GM23338 (cell line): ENCODE data around the gene RETNLB. TPM values are rescaled to one million over a fixed set of nuclear protein-coding genes. Genes with fewer than 3 reads are reported as not detected.

Source experiments
- ATAC-seq: fragments of 200-7000 bp; cut with Tn5 transposase; 3 replicates; pipeline ENCODE4 v1.9.1; 2020
- DNase-seq: peaks from one replicate; pipeline ENCODE4 v3.0.0-alpha.2; 2015; ENCODE audit warnings: low spot score
- H2AFZ ChIP-seq: fragments of 200-600 bp; sonication (generic); 2 replicates; pipeline ENCODE4 v1.8.0; 2016; ENCODE audit warnings: antibody characterized with exemption, mild to moderate bottlenecking, moderate library complexity
- H3F3A ChIP-seq: fragments of 200-600 bp; sonication (generic); replicated peaks from 2 replicates; pipeline ENCODE4 v1.8.0; 2017; ENCODE audit warnings: antibody characterized with exemption, mixed run types, low read depth
- H3K27ac ChIP-seq: fragments of 200-600 bp; sonication (generic); 2 replicates; pipeline ENCODE4 v1.6.1; 2016; ENCODE audit warnings: low read depth
- H3K27me3 ChIP-seq: fragments of 200-600 bp; sonication (generic); 2 replicates; pipeline ENCODE4 v1.8.0; 2016; ENCODE audit warnings: mild to moderate bottlenecking, mixed run types, moderate library complexity; ENCODE audit not compliant: insufficient read depth
- H3K36me3 ChIP-seq: fragments of 200-600 bp; sonication (generic); 2 replicates; pipeline ENCODE4 v1.8.0; 2016; ENCODE audit warnings: mild to moderate bottlenecking; ENCODE audit not compliant: insufficient read depth
- H3K4me1 ChIP-seq: fragments of 200-600 bp; sonication (generic); 2 replicates; pipeline ENCODE4 v1.8.0; 2016; ENCODE audit warnings: mild to moderate bottlenecking, moderate library complexity; ENCODE audit not compliant: insufficient read depth
- H3K4me2 ChIP-seq: fragments of 200-600 bp; sonication (generic); 2 replicates; pipeline ENCODE4 v1.7.1; 2017; ENCODE audit warnings: mixed run types
- H3K4me3 ChIP-seq: fragments of 200-600 bp; sonication (generic); 2 replicates; pipeline ENCODE4 v1.6.1; 2016; ENCODE audit warnings: mixed run types
- H3K79me2 ChIP-seq: fragments of 200-600 bp; sonication (generic); replicated peaks from 2 replicates; pipeline ENCODE4 v1.8.0; 2017; ENCODE audit warnings: mild to moderate bottlenecking; ENCODE audit not compliant: insufficient read depth
- H3K9me2 ChIP-seq: fragments of 200-600 bp; sonication (generic); 2 replicates; pipeline ENCODE4 v1.8.0; 2017; ENCODE audit not compliant: insufficient read depth
- H4K20me1 ChIP-seq: fragments of 200-600 bp; sonication (generic); replicated peaks from 2 replicates; pipeline ENCODE4 v1.8.0; 2017; ENCODE audit warnings: mild to moderate bottlenecking; ENCODE audit not compliant: insufficient read depth
- H3K27ac Mint-ChIP-seq: 2 replicates; pipeline ENCODE4 v1.8.0; 2020; ENCODE audit warnings: inconsistent platforms, mild to moderate bottlenecking, moderate library complexity, mixed read lengths
- H3K27me3 Mint-ChIP-seq: 3 replicates; pipeline ENCODE4 v1.8.0; 2022; ENCODE audit warnings: low read depth, mild to moderate bottlenecking, moderate library complexity, mixed read lengths, inconsistent platforms; ENCODE audit not compliant: insufficient read depth, poor library complexity
- H3K36me3 Mint-ChIP-seq: 3 replicates; pipeline ENCODE4 v1.8.0; 2021; ENCODE audit warnings: low read depth, mild to moderate bottlenecking, inconsistent platforms, moderate library complexity, mixed read lengths
- H3K4me1 Mint-ChIP-seq: 3 replicates; pipeline ENCODE4 v1.8.0; 2020; ENCODE audit warnings: mild to moderate bottlenecking, inconsistent platforms, mixed read lengths
- H3K4me3 Mint-ChIP-seq: 3 replicates; pipeline ENCODE4 v1.8.0; 2021; ENCODE audit warnings: moderate library complexity, mild to moderate bottlenecking, inconsistent platforms, mixed read lengths
- H3K9me3 Mint-ChIP-seq: 3 replicates; pipeline ENCODE4 v1.8.0; 2020; ENCODE audit warnings: moderate library complexity, mild to moderate bottlenecking, inconsistent platforms, mixed read lengths
- CREB1 ChIP-seq: fragments of 250-450 bp; sonication (Bioruptor Pico); IDR thresholded peaks from 2 replicates; pipeline ENCODE4 v1.5.0; 2020; ENCODE audit warnings: low read depth, mild to moderate bottlenecking, moderate library complexity
- POLR2AphosphoS5 ChIP-seq: IDR thresholded peaks from 2 replicates; pipeline ENCODE4 v1.6.1; 2016; ENCODE audit warnings: antibody characterized with exemption, low read depth
- STAT1 ChIP-seq: IDR thresholded peaks from one replicate; pipeline ENCODE4 v1.6.1; 2016; ENCODE audit warnings: antibody characterized with exemption; ENCODE audit not compliant: unreplicated experiment
- ZNF331 ChIP-seq: fragments of 250-450 bp; sonication (Bioruptor Pico); IDR thresholded peaks from 2 replicates; pipeline ENCODE4 v1.5.0; 2020; ENCODE audit warnings: low read depth, mild to moderate bottlenecking, moderate library complexity
- ZNF462 ChIP-seq: fragments of 250-450 bp; sonication (Bioruptor Pico); IDR thresholded peaks from 2 replicates; pipeline ENCODE4 v1.5.0; 2020; ENCODE audit warnings: mild to moderate bottlenecking, moderate library complexity
- polyA plus RNA-seq: library from polyadenylated mRNA; unstranded; fragments of >200 nt; fragmentation: Nextera tagmentation; extraction: Ambion mirVana; gene quantifications from 2 replicates; pipeline ENCODE4 v1.2.1, GENCODE V29; 2016
- total RNA-seq: library from RNA; depleted of rRNA; stranded (reverse); fragments of >200 nt; shearing (Covaris generic); gene quantifications from 2 replicates; pipeline ENCODE4 v1.2.3, GENCODE V29; 2014

Gene RETNLB
- total and polyA plus RNA-seq, 2 experiments from 2014 or later: not detected

DNA sequence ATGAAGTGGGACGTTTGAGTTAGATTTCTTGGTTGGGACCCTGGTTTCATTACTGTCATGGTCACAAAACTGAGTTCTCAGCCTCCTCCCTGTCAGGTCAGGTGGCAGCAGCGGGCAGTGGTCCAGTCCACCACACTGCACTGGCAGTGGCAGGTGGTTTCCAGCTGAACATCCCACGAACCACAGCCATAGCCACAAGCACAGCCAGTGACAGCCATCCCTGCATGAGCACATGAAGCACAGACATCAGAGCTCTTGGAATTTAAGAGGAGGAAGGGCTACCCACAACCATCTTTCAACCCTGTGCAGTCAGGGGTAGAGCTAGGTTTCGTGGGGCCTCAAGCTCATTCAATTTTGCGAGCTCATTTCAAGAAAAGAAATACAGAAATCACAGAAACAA, 1.5 kb downstream of the RETNLB start (continued):
- TF ChIP-seq ZNF462 (CRISPR knock-in tag): no peak

DNA sequence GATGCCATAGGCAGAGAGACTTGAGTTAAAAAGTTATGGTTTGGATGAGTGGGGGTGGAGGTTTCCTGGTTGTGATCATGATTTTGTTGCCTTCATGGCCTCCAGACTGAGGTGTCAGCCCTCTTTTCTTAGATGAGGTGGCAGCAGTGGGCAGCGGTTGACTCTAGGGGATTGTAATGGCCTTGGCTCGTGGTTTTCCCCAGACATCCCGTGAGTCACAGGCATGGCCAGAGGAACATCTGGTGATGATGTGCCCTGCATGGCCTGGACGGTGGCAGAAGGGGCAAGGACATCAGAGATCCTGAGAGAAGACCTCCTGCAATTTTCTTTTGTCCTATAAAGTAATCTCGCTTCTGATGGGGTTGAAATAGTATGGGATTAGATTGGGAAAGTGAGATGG, 12.4 kb downstream of the RETNLB start:
- H3K4me3 Mint-ChIP-seq: no peak overlapping the region
- Histone ChIP-seq H4K20me1 (no peaks in the 10 kb centered on the region), H3K36me3 (peaks cover 5% of the 10 kb centered on the region; the same call in 1 of the 2 replicates), H2AFZ (no peak overlapping the region), H3K79me2 (no peaks in the 10 kb centered on the region), H3K9me2 (no peaks in the 10 kb centered on the region), H3F3A (no peaks in the 10 kb centered on the region), H3K27ac (no peak overlapping the region), H3K4me2 (no peak overlapping the region), H3K27me3 (no peaks in the 10 kb centered on the region), H3K4me1 (no peaks in the 10 kb centered on the region), H3K4me3 (no peak overlapping the region)
- no peak overlapping the region for H3K27ac Mint-ChIP-seq
- H3K36me3 Mint-ChIP-seq: 0 out of 3 replicates have a peak, but pooled peaks cover 4% of the 10 kb centered on the region
- no peaks in the 10 kb centered on the region for H3K27me3 Mint-ChIP-seq
- H3K9me3 Mint-ChIP-seq: peaks cover 7% of the 10 kb centered on the region; the same call in 2 of the 3 replicates
- no peaks in the 10 kb centered on the region for H3K4me1 Mint-ChIP-seq
- ATAC-seq (no peak), DNase-seq (no peak)
- TF ChIP-seq ZNF331 (CRISPR knock-in tag): no peak
- TF ChIP-seq CREB1: no peak
- TF ChIP-seq STAT1: no peak

DNA sequence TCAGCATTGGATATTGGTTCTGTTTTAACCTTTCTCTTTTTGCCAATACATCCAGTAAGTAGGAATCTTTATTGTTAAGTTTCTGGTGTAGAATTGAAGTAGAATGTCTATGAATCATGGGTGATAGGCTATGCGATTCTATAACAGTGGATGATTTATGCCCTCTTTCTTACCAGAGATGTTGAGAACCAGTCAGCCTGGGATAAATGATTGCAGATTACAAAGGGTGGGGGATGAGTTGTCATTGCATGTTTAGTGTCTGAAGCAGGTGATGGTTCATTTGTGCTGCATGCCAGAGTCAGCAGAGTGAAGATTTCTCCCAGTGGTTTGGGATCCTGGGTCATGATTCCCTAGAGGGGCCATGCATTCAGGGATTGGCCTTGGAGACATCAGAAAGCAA, 14.3 kb downstream of the RETNLB start:
- Histone ChIP-seq H2AFZ (no peak overlapping the region), H3F3A (no peaks in the 10 kb centered on the region), H3K79me2 (no peaks in the 10 kb centered on the region), H3K27ac (no peak overlapping the region), H3K36me3 (peaks cover 5% of the 10 kb centered on the region; the same call in 1 of the 2 replicates), H3K9me2 (no peaks in the 10 kb centered on the region), H4K20me1 (no peaks in the 10 kb centered on the region), H3K27me3 (no peaks in the 10 kb centered on the region), H3K4me3 (no peak overlapping the region), H3K4me1 (no peaks in the 10 kb centered on the region), H3K4me2 (no peak overlapping the region)
- Mint-ChIP-seq H3K27me3 (no peaks in the 10 kb centered on the region), H3K4me3 (no peak overlapping the region), H3K4me1 (no peaks in the 10 kb centered on the region), H3K9me3 (peaks cover 2% of the 10 kb centered on the region; the same call in 2 of the 3 replicates), H3K27ac (no peak overlapping the region), H3K36me3 (no peaks in the 10 kb centered on the region)
- no peak for DNase-seq
- no peak for ATAC-seq
- TF ChIP-seq POLR2AphosphoS5 (no peak), ZNF462 (CRISPR knock-in tag) (no peak), CREB1 (no peak), STAT1 (no peak)
